Gastrocnemius medialis (tissue), 4 donors: ENCODE results near the gene PRDX4. TPM values are rescaled to one million over a fixed set of nuclear protein-coding genes. Genes with fewer than 3 reads are reported as not detected.

ENCODE experiments used
- ATAC-seq, 2 donors: fragments of 150-250 bp; one replicate each; pipeline ENCODE4 v1.9.1; 2016
- DNase-seq, 2 donors: peaks; one replicate each; pipeline ENCODE4 v3.0.0-alpha.2; 2019
- H3K27ac ChIP-seq, 4 donors: fragments of 200-600 bp; sonication (generic); 1 replicate in 1 of 4; 2 replicates in 3 of 4; pipeline ENCODE4 v1.5.1; 2016 to 2018; ENCODE audit warnings: mild to moderate bottlenecking in 2 of 4, moderate library complexity in 1 of 4
- H3K27me3 ChIP-seq, 3 donors: fragments of 200-600 bp; sonication (generic) in 2 of 3; 1 replicate in 1 of 3; 2 replicates in 2 of 3; pipeline versions ENCODE4 v1.5.1 to v1.6.0; 2016 to 2019; ENCODE audit warnings: mild to moderate bottlenecking in 1 of 3, moderate library complexity in 1 of 3
- H3K36me3 ChIP-seq, 2 donors: fragments of 200-600 bp; sonication (generic) in 1 of 2; one replicate each; pipeline ENCODE4 v1.5.1; 2017 to 2018
- H3K4me1 ChIP-seq, 2 donors: fragments of 200-600 bp; sonication (generic) in 1 of 2; one replicate each; pipeline ENCODE4 v1.5.1; 2016 to 2017; ENCODE audit warnings: mild to moderate bottlenecking in 2 of 2
- H3K4me3 ChIP-seq, 4 donors: fragments of 200-600 bp; sonication (generic) in 3 of 4; 1 replicate in 1 of 4; 2 replicates in 3 of 4; pipeline ENCODE4 v1.5.1; 2016 to 2019; ENCODE audit warnings: mild to moderate bottlenecking in 2 of 4
- H3K9me3 ChIP-seq, 3 donors: fragments of 200-600 bp; sonication (generic) in 2 of 3; 1 replicate in 1 of 3; 2 replicates in 2 of 3; pipeline ENCODE4 v1.5.1; 2016 to 2019
- CTCF ChIP-seq, 5 experiments: fragments of 450-650 bp in 3 of 5; fragments of 200-600 bp in 2 of 5; sonication (generic) in 2 of 5; IDR thresholded peaks in 4 of 5; conservative IDR thresholded peaks in 1 of 5; 1 replicate in 4 of 5; 2 replicates in 1 of 5; pipeline ENCODE4 v1.5.1; 2016 to 2019; ENCODE audit warnings: antibody characterized with exemption in 5 of 5, mild to moderate bottlenecking in 3 of 5, moderate library complexity in 3 of 5
- POLR2A ChIP-seq, 2 donors: fragments of 450-650 bp; IDR thresholded peaks; one replicate each; pipeline ENCODE4 v1.6.1; 2017; ENCODE audit warnings: antibody characterized with exemption in 2 of 2, mild to moderate bottlenecking in 2 of 2, moderate library complexity in 2 of 2
- in situ Hi-C, 4 donors: fragments of 200-750 bp; cut with MboI; loops; one replicate each; pipeline versions ENCODE4 v1.15.0 to v1.8.0; 2017; ENCODE audit warnings: low sequenced_read_pairs in 4 of 4
- intact Hi-C: fragments of 100-400 bp; cut with DNase I; formaldehyde crosslinking; loops from one replicate; pipeline ENCODE4 v1.15.1; 2023; ENCODE audit warnings: low total_unique reads
- total RNA-seq, 4 donors: library from RNA; depleted of rRNA; stranded (reverse); fragments of >200 nt; gene quantifications; one replicate each; pipeline versions ENCODE4 v1.1.0 to v1.2.3, GENCODE V29; 2016

The PRDX4 gene
- total RNA-seq, 4 donors from 2014 or later, result 21.2 to 40.7 (median 37.6) TPM

GRCh38 chrX:23660766-23661132, 6.5 kb upstream of the PRDX4 start:
- no peaks in the 10 kb centered on the region for H3K9me3 ChIP-seq
- ATAC-seq (no peak), DNase-seq (no peak)
- intact Hi-C loops, result loop anchor here (10.0 kb wide), 2 partner anchors 124 to 244 kb away; partner anchors contain the start of genes APOO, CXorf58 and SAT1
- H3K4me3 ChIP-seq, result no peak overlapping the region
- H3K4me1 ChIP-seq, result no peaks in the 10 kb centered on the region
- no peaks in the 10 kb centered on the region for H3K36me3 ChIP-seq
- TF ChIP-seq POLR2A (IDR thresholded peaks at IDR 0.05) (no peak), CTCF (IDR thresholded peaks at IDR 0.05 in 4 of 5, conservative IDR thresholded peaks at IDR 0.05 in 1 of 5) (no peak)
- H3K27me3 ChIP-seq, result no peaks in the 10 kb centered on the region
- no peak overlapping the region for H3K27ac ChIP-seq
- in situ Hi-C loops, result no loop called here

- Histone ChIP-seq H3K4me3 (no peak overlapping the region), H3K4me1 (no peaks in the 10 kb centered on the region), H3K36me3 (no peaks in the 10 kb centered on the region), H3K27ac (no peak overlapping the region), H3K27me3 (no peaks in the 10 kb centered on the region), H3K9me3 (no peaks in the 10 kb centered on the region)
- in situ Hi-C loops (no loop called here), intact Hi-C loops (loop anchor here (10.0 kb wide), 2 partner anchors 123 to 243 kb away; partner anchors contain the start of genes APOO, CXorf58 and SAT1)
- TF ChIP-seq CTCF (IDR thresholded peaks at IDR 0.05 in 4 of 5, conservative IDR thresholded peaks at IDR 0.05 in 1 of 5) (no peak), POLR2A (IDR thresholded peaks at IDR 0.05) (no peak)
- ATAC-seq (no peak), DNase-seq (no peak)
These were observed 5.6 kb upstream of the PRDX4 start for GRCh38 chrX:23661671-23662070.

- Histone ChIP-seq H3K27ac (no peak overlapping the region), H3K4me1 (peaks cover 0 to 4% of the 10 kb centered on the region in 2 donors), H3K27me3 (no peaks in the 10 kb centered on the region), H3K36me3 (no peaks in the 10 kb centered on the region), H3K4me3 (no peak overlapping the region), H3K9me3 (no peaks in the 10 kb centered on the region)
- TF ChIP-seq POLR2A (IDR thresholded peaks at IDR 0.05) (no peak), CTCF (IDR thresholded peaks at IDR 0.05 in 4 of 5, conservative IDR thresholded peaks at IDR 0.05 in 1 of 5) (no peak)
- intact Hi-C loops (loop anchor here (10.0 kb wide), 2 partner anchors 123 to 243 kb away; partner anchors contain the start of genes APOO, CXorf58 and SAT1), in situ Hi-C loops (no loop called here)
- no peak for ATAC-seq
- no peak for DNase-seq
These were observed 5.1 kb upstream of the PRDX4 start for GRCh38 chrX:23662187-23662586.

- intact Hi-C loops, result loop anchor here (10.0 kb wide), 2 partner anchors 122 to 242 kb away; partner anchors contain the start of genes APOO, CXorf58 and SAT1
- DNase-seq (no peak), ATAC-seq (no peak)
- Histone ChIP-seq H3K9me3 (no peaks in the 10 kb centered on the region), H3K27ac (no peak overlapping the region), H3K4me1 (peaks cover 0 to 4% of the 10 kb centered on the region in 2 donors), H3K36me3 (no peaks in the 10 kb centered on the region), H3K27me3 (no peaks in the 10 kb centered on the region), H3K4me3 (no peak overlapping the region)
- in situ Hi-C loops, result no loop called here
- TF ChIP-seq CTCF (IDR thresholded peaks at IDR 0.05 in 4 of 5, conservative IDR thresholded peaks at IDR 0.05 in 1 of 5), result no peak
- TF ChIP-seq POLR2A (IDR thresholded peaks at IDR 0.05), result no peak
These were observed 4.4 kb upstream of the PRDX4 start for GRCh38 chrX:23662853-23663252.

GRCh38 chrX:23664496-23664895, 2.8 kb upstream of the PRDX4 start:
- TF ChIP-seq POLR2A (IDR thresholded peaks at IDR 0.05), result no peak
- no peak for TF ChIP-seq CTCF (IDR thresholded peaks at IDR 0.05 in 4 of 5, conservative IDR thresholded peaks at IDR 0.05 in 1 of 5)
- Histone ChIP-seq H3K4me3 (no peak overlapping the region), H3K27ac (no peak overlapping the region), H3K4me1 (peaks cover 4 to 6% of the 10 kb centered on the region in 2 donors), H3K27me3 (no peaks in the 10 kb centered on the region), H3K9me3 (no peaks in the 10 kb centered on the region), H3K36me3 (no peaks in the 10 kb centered on the region)
- intact Hi-C loops, result loop anchor here (10.0 kb wide), 2 partner anchors 120 to 240 kb away; partner anchors contain the start of genes APOO, CXorf58 and SAT1
- DNase-seq, result no peak
- in situ Hi-C loops, result no loop called here
- no peak for ATAC-seq
